ENCODE results near the gene C20orf96. TPM values are rescaled to one million over a fixed set of nuclear protein-coding genes. Genes with fewer than 3 reads are reported as not detected.

C20orf96 gene
- total and polyA plus RNA-seq, 2 donors (not counting 3 experiments of a cell fraction or from before 2014, with no cell fraction given) = 17.0 to 17.2 TPM

DNA sequence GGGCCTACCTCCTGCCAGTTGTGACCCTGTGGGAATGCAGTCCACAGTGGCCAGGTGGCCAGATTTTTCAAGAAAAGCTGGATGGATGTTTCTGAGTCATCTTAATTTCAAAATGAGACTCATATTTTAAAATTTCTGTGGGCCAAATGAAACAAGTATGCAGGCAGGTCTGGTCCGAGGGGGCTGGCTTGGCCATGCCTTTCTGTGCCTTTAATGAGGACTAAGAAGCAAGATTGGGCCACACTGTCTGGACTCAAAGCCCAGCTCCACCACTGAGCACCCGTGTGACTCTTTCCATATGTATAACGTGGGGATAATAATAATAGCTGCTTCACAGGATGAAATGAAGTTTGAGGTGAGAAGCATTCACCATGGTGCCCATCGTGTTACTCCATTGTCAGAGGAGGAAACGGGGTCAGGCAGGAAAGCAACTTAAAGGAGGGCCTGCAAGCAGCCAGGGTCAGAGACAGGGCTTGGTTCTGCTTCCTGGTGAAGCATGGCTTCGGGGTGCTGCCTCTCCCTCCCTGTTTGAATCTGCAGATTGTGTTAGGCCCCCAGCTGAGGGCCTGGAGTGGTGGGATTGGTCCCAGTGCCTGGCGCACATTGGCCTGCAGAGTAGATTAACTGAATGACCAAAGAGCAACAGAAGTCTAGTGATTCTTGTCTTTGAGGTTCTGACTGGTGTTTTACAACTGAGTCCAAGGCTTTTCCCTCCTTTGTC, 38.6 kb upstream of the C20orf96 start:
- H3K4me3 ChIP-seq (replicated peaks in 1 of 3; ENCODE audit: insufficient read depth in 1 of 3, low read depth in 1 of 3, low read length in 3 of 3) = no peak overlapping the region

More for the DNA sequence above, 38.6 kb upstream of the C20orf96 start:
- no peak overlapping the region for H3K4me2 ChIP-seq (ENCODE audit: insufficient read depth, low read length)
- peaks cover 20% of the 10 kb centered on the region for H3K4me1 ChIP-seq (ENCODE audit: control insufficient read depth, extremely low read depth, insufficient read depth, low read length)
- no peaks in the 10 kb centered on the region for H3K27me3 ChIP-seq (ENCODE audit: control insufficient read depth in 2 of 2, insufficient read depth in 2 of 2, low read length in 2 of 2)
- no peak overlapping the region for H3K9ac ChIP-seq (replicated peaks; ENCODE audit: extremely low read depth, insufficient read depth, low read length)
- H3K9me1 ChIP-seq (replicated peaks; ENCODE audit: control insufficient read depth, extremely low read depth, insufficient read depth, low read length) = no peaks in the 10 kb centered on the region
- H2AFZ ChIP-seq (ENCODE audit: low read depth, low read length) = no peak overlapping the region
- ChIA-PET CTCF (interaction anchor here (0.8 to 4.6 kb wide), 13 partner anchors 11 to 121 kb away, joined by 3 to 66 read pairs (median 19); partner anchors contain the start of genes DEFB132, NRSN2 and ZCCHC3), POLR2A (interaction anchor here (2.0 kb wide), 1 partner anchor 17 kb away, joined by 4 read pairs; no protein-coding TSS in a partner anchor)
- no peak overlapping the region for H3K27ac ChIP-seq (ENCODE audit: insufficient read depth, low read depth, low read length)
- no TSS peak for BruUV-seq (replicated peaks)
- H4K20me1 ChIP-seq (replicated peaks; ENCODE audit: control insufficient read depth, extremely low read depth, insufficient read depth, low read length) = no peaks in the 10 kb centered on the region
- H3K79me2 ChIP-seq (ENCODE audit: control insufficient read depth, insufficient read depth, low read length) = peaks cover 15% of the 10 kb centered on the region
- peak; percentile 18 for DNase-seq (ENCODE audit: low read depth, low spot score)
- H3K36me3 ChIP-seq (ENCODE audit: control insufficient read depth in 2 of 2, extremely low read depth in 1 of 2, insufficient read depth in 2 of 2, low read length in 2 of 2) = no peaks in the 10 kb centered on the region
- H3K9me3 ChIP-seq (replicated peaks; ENCODE audit: control insufficient read depth, insufficient read depth, low read length) = no peaks in the 10 kb centered on the region
- intact Hi-C loops (cut with micrococcal nuclease) (no loop called here), dilution Hi-C loops (cut with MboI; ENCODE audit: extremely low pct_ligation_motif_present, low sequenced_read_pairs) (no loop called here)
- TF ChIP-seq POLR2A (IDR thresholded peaks at IDR 0.05; ENCODE audit: low read depth, low read length) (no peak), POLR2AphosphoS5 (IDR thresholded peaks at IDR 0.05; ENCODE audit: insufficient read depth, low read depth, low read length) (no peak), GATA2 (IDR thresholded peaks at IDR 0.05; ENCODE audit: insufficient read depth, insufficient read length, low read depth, low read length) (no peak), JUN (IDR thresholded peaks at IDR 0.05; ENCODE audit: borderline replicate concordance, insufficient read depth, insufficient read length, low read depth) (no peak)
- TF ChIP-seq, protein P1, sequence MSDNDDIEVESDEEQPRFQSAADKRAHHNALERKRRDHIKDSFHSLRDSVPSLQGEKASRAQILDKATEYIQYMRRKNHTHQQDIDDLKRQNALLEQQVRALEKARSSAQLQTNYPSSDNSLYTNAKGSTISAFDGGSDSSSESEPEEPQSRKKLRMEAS (IDR thresholded peaks at IDR 0.05; ENCODE audit: insufficient read depth, insufficient read length) = no peak
- TF ChIP-seq, protein P2, sequence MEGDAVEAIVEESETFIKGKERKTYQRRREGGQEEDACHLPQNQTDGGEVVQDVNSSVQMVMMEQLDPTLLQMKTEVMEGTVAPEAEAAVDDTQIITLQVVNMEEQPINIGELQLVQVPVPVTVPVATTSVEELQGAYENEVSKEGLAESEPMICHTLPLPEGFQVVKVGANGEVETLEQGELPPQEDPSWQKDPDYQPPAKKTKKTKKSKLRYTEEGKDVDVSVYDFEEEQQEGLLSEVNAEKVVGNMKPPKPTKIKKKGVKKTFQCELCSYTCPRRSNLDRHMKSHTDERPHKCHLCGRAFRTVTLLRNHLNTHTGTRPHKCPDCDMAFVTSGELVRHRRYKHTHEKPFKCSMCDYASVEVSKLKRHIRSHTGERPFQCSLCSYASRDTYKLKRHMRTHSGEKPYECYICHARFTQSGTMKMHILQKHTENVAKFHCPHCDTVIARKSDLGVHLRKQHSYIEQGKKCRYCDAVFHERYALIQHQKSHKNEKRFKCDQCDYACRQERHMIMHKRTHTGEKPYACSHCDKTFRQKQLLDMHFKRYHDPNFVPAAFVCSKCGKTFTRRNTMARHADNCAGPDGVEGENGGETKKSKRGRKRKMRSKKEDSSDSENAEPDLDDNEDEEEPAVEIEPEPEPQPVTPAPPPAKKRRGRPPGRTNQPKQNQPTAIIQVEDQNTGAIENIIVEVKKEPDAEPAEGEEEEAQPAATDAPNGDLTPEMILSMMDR (IDR thresholded peaks at IDR 0.05; ENCODE audit: extremely low read depth in 1 of 2, insufficient read depth in 1 of 2, low read depth in 1 of 2, low read length in 2 of 2) = no peak
- FAIRE-seq = peak; percentile 31
